ENCODE measurements around the gene NID2.
A peak's percentile ranks its signal among the peaks of the same experiment; 100 is the strongest.

Gene NID2

GRCh38 chr14:52021957-52022600 is 46.8 kb downstream of the NID2 start:
- no peak for DNase-seq

GRCh38 chr14:52020866-52021717 is 47.8 kb downstream of the NID2 start:
- no peak for DNase-seq

GRCh38 chr14:52020161-52020714 is 48.6 kb downstream of the NID2 start:
- DNase-seq = no peak

- no peak for DNase-seq
These were observed 49.9 kb downstream of the NID2 start for GRCh38 chr14:52018970-52019369.

- no peak for DNase-seq
These were observed 50.6 kb downstream of the NID2 start for GRCh38 chr14:52018252-52018651.

- DNase-seq = peak in 1 of 2 experiments; percentile 9
These were observed 53.3 kb downstream of the NID2 start for GRCh38 chr14:52015411-52016030.

- no peak for DNase-seq
These were observed 54.1 kb downstream of the NID2 start for GRCh38 chr14:52014601-52015267.

DNA sequence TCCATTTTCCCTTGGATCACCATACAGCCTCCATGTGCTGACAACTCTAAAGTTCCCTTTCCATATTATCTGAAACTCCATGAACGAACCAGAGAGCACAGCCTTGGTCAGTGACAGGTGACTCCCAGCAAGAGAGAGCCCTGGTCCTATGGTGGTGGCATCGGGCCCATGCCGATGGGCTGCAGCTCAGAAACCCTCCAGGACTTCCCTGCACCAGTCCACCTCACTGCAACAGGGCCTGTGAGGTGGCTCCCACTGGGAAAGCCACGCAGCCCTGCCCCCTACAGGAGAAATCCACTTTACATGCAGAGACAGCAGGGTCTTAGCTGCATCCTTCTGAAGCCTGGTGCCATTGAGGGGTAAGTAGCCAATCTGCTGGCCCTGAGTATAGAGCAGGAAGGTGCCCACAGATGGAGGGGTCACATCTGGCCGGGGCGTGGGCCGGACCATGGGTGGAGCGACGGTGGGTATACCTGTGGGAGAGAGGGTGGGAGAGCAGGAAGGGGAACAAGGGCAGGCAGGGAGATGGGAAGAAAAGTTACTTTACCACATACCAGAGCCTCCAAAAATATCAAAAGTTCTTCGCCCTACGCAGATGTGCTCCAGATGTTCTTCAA is 54.8 kb downstream of the NID2 start:
- no peak for DNase-seq

GRCh38 chr14:52012635-52013034 is 56.2 kb downstream of the NID2 start:
- no peak for DNase-seq

- DNase-seq = no peak
These were observed 57.3 kb downstream of the NID2 start for GRCh38 chr14:52011523-52011922.

- DNase-seq = no peak
These were observed 58.6 kb downstream of the NID2 start for GRCh38 chr14:52010173-52010693.

GRCh38 chr14:52008136-52008535 is 60.7 kb downstream of the NID2 start:
- no peak for DNase-seq

GRCh38 chr14:52007637-52008036 is 61.2 kb downstream of the NID2 start:
- no peak for DNase-seq

DNA sequence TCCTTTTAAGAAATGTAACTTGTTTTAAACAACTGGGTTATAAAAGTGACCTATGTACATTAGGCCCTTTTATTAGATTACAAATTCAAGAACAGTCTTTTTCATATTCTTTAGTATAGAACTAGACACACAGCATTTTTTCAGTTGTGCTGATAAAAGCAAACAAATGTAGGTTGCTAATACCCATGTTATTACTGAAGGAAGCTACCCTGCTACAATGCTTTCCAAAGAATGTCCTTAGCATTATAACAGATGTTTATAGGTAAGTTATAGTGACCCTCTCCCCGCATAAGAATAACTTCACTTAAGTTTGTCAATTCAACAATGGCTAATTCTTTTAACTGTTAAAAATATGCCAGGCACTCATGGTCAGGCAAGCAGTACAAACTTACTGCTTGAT is 61.6 kb downstream of the NID2 start:
- no peak for DNase-seq

GRCh38 chr14:52006361-52006760 is 62.5 kb downstream of the NID2 start:
- DNase-seq = no peak

DNA sequence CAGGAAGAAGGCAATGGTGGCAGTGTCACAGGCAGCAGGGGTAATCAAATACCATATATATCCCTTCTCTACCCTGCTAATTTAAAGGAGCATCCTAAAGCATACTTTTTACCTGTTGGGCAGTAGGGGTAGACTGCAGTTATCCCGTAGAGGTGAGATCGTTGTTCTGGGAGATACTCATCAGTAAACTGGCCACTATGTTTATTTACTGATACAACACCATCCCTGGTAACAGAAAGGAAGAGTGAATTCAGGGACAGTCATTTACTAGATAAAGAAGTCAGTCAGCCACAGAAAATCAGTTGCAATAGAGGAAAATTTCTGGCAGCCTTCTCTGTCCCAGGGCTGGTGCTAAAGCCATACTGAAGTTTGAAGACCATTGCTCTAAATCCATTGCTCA is 63.2 kb downstream of the NID2 start:
- DNase-seq = no peak

DNA sequence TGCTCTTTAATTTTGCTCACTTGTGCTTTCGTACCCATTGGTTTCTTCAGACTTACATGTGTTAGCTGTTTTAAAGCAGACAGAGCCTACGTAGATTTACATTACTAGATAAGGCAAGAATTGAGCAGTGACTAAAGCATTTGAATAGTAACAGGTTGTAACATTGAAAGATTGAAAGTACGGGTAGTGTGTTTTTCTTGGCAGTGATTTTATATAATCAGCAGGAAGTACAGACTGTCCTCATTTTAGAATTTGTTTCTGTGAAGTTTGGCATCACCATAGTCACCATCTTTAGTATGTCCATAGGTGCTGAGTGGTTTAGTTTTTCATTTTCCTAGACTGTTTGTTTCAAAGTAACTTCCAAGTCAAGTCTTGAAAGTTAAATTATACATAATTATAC is 65.5 kb downstream of the NID2 start:
- no peak for DNase-seq

GRCh38 chr14:52002542-52002941 is 66.3 kb downstream of the NID2 start:
- no peak for DNase-seq

- no peak for DNase-seq
These were observed 68.2 kb downstream of the NID2 start for GRCh38 chr14:52000696-52001095.

DNA sequence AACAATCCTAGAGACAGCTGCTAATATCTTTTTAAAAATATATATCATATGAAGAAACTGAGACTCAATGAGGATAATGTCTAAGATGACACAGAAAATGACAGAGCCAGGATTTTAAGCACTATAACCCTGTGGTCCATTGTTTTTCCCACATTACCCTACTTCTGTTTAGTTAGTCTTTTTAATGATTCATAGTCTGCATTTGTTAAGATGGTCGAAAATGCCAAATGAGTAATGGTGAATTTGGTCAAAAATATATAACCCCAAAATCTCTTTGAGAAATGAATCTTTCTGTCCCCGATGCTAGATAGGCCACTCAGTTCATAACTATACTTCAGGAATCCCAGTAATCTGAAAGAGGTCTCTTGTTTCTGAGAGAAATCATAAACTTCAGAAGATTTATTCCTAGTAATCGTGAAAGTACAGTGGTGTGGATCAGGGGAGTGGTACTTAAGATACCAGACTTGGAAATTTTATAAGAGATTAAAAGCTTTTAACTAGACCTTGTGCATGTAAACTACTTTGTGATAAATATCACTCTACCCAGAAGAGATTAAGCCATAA is 68.8 kb downstream of the NID2 start:
- no peak for DNase-seq

GRCh38 chr14:51999084-51999483 is 69.8 kb downstream of the NID2 start:
- no peak for DNase-seq

DNA sequence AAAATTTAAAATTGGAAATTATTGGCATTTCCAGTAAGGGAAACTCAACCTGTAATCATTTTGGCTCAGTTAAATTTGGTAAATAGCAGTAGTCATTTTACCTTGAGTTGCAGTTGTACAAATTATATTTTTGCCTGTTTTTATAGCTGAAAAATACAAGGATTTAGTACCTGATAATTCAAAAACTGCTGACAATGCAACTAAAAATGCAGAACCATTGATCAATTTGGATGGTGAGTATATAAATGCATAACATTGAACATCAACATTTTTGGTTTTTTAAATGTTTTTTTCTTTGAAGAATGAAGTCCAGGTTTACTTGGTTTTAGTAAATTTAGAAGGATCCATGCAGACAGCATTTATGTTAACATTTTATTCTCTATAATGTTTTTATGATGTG is 70.5 kb downstream of the NID2 start:
- no peak for DNase-seq
